ENCODE data around the gene ATXN7L1.

DNA sequence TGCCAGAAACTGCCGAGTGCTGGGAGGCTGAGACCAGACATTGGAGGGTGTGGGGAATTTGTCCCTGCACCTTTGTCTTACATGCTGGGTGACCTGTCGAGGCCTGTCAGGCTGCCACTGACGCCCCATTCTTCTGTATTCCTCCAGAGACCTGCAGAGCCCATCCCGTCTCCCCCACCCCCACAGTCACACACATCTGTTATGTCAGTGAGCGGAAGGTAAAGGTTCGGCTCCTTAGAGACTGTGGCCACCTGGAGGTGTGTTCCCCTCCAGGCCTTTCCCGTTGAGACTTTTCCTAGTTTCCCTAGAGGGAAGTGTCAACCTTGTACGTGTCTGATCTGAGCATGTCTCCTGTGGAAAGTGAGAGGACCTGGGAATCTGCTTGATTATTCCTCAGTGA lies 84.5 kb downstream of the ATXN7L1 start:
- TF ChIP-seq POLR2A (IDR thresholded peaks at IDR 0.05) = no peak
- TF ChIP-seq, protein P1, sequence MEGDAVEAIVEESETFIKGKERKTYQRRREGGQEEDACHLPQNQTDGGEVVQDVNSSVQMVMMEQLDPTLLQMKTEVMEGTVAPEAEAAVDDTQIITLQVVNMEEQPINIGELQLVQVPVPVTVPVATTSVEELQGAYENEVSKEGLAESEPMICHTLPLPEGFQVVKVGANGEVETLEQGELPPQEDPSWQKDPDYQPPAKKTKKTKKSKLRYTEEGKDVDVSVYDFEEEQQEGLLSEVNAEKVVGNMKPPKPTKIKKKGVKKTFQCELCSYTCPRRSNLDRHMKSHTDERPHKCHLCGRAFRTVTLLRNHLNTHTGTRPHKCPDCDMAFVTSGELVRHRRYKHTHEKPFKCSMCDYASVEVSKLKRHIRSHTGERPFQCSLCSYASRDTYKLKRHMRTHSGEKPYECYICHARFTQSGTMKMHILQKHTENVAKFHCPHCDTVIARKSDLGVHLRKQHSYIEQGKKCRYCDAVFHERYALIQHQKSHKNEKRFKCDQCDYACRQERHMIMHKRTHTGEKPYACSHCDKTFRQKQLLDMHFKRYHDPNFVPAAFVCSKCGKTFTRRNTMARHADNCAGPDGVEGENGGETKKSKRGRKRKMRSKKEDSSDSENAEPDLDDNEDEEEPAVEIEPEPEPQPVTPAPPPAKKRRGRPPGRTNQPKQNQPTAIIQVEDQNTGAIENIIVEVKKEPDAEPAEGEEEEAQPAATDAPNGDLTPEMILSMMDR (IDR thresholded peaks at IDR 0.05) = no peak
